ENCODE results near the gene RNU1-2.
"Not testable (repeated sequence)": the region's sequence is repeated elsewhere in the genome, so short reads cannot be mapped to it uniquely, and the experiment has no call there.

Gene RNU1-2

DNA sequence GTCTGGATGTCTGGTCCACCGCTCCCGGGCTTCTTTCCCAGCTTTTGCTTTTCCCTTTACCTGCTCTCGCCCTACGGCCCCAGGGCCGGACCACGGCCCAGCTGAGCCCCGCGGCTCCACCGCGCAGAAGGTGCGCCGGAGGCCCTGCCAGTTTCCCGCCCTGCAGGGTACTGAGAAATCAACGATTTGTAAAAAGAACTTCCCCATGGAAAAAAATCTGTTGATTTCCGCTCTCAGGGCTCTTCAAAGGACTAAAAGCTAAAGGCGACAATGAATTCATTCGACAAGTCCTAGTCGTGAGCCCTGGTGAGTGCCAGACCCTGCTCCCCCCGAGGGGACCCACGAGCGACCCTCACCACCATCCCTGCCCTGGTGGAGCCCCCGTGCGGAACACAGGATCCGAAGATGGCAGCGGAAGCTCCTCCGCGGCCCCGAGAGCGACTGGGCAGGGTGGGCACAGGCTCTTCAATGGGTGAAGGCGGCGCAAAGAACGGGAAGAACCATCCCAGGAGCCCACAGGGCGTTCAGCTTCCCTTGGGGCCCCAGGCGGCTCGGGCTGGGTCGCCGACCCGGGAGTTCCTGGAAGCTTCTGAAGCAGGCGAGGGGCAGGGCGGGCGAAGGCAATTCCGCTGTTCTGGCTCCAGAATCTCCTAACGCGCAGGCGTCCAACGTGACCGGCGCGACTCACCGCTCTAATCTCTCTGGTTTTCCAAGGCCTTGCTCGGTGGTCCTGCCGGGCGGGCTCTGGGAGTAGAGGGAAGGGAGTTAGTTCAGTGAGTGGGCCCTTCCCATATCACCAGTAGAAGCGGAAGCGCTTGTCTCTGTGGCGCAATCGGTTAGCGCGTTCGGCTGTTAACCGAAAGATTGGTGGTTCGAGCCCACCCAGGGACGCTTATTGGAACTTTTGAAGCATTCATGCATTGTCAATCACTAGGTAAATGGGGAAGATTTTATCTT, 6.6 kb upstream of the RNU1-2 start:
- DNase-seq = peak; percentile 82

DNA sequence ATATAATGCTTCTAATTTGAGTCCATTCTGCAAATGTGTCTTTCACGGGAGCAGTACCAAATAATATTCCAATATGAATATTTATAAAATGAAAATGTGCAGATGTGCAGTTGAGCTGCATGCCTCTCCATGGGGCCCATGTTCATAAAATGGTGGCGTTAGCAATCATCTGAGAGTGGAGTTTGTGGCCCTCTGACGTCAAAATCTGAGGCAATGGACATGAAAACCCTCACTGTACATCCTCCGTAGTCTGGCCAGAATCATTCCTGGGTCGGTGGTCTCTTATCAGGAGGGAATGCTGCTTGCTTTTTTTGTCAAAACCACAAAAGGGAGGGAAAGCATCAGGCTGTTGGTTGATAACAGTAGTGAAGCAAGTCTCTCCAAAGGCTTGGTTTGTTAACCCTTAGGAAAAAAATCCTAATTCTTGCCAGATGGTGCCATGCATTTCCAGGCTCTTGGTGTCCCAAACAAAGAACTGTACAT, 5.2 kb upstream of the RNU1-2 start:
- DNase-seq = not testable (repeated sequence)

DNA sequence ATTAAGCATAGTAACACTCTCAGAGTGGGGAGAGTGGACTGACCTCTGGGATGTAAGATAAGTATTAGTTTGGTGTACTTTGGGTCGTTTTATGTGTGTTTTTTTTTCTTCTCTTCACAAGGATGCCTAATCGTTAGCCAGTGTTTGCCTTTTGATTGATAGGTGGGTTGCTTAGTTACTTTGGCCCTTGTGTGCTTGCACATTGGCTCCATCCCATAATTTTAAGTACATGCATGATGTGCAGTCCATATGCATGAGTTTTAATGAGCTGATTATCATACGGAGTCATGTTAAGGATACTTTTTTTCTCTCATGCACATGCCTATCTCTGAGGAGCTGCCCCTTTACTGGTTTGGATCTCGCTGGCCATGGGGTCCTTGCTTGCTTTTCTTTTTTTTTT, 4.7 kb upstream of the RNU1-2 start:
- not testable (repeated sequence) for DNase-seq

DNA sequence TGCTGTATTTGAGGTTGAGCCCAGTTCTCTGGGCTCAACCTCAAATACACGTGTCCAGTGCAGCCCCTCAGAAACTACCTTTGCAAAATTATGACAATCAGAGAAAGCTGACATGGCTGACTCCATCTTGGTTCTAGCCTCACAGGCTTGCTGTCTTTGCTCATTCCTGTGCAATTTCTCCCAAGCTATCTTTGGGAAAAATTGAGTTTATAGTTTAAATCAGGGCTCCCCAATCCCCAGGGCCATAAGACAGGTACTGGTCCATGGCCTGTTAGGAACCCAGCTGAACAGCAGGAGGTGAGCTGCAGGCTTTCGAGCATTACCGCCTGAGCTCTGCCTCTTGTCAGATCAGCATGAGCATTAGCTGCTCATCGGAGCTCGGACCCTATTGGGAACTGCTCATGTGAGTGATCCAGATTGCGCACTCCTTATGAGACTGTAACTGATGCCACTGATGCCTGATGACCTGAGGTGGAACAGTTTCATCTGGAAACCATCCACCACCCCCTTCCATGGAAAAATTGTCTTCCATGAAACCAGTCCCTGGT, 2.7 kb upstream of the RNU1-2 start:
- DNase-seq = not testable (repeated sequence)

DNA sequence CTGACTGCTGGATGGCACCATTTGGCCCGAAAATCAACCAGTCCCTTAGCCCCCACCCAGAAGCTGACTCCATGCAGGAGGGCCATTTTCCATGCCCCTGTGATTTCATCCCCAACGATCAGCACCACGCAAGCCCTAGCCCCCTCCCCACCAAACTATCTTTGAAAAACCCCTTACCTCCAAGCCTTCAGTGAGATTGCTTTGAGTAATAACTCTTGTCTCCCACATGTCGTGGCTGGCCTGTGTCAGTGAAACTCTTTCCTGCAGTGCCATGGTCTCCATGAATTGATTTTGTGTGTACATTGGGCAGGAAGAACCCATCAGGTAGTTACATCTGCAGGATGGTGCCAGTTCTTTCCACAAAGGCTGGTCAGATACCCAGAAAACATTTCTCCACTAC, 2.0 kb upstream of the RNU1-2 start:
- not testable (repeated sequence) for DNase-seq

DNA sequence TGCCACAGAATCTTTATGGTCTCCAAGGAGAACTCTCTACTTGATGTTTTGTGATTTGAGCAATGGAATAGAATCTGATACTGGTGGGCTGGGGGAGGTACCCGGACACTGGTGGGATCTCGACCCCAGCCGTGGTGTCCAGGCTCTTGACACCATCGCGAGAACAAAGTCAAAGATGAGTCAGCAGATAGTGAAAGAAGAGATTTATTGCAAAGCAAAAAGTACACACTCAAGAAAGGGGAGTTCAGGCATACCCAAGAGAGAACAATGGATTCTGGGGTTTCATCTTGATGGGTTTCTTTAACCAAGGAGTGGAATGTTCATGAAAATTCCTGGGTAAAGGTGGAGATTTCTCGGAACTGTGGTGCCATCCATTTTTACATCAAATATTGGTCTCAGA, 1.4 kb upstream of the RNU1-2 start:
- DNase-seq = not testable (repeated sequence)

DNA sequence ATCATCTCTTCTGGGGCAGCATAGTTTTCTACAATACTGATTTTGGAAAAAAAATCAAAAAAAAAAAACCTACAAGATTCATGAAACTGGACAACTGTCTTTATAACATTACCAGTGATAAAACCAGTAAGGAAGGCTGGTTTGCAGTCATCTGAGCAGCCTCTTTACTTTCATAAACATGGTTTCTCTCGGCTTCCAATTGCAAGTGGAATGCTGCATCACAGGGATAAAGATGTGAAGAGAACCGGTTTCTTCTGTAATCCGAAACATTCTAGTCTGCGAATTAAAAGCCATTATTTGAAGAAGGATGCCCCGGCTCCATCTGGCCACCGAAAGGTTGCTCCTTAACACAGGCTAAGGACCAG, 565 bp upstream of the RNU1-2 start:
- DNase-seq = not testable (repeated sequence)

GRCh38 chr1:16896316-16897055, 706 bp downstream of the RNU1-2 start:
- DNase-seq = peak; percentile 100

DNA sequence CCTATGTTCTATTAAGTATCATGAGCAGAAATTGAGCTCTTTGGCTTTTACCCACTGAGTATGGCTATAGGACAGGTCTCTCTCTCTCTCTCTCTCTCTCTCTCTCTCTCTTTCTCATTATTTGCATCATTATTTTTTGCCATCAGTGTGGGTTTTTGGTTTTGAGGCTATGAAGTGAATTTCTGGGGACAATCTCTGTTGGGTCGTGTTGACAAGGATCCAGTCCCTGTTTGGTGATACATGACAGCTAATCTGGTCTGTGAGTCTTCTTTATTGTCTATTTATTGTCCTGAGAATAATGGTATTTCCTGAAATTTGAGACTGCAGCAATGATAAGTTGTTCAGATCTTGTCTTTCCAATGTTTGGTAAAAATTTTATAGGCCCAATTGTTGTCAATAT, 1.9 kb downstream of the RNU1-2 start:
- not testable (repeated sequence) for DNase-seq

DNA sequence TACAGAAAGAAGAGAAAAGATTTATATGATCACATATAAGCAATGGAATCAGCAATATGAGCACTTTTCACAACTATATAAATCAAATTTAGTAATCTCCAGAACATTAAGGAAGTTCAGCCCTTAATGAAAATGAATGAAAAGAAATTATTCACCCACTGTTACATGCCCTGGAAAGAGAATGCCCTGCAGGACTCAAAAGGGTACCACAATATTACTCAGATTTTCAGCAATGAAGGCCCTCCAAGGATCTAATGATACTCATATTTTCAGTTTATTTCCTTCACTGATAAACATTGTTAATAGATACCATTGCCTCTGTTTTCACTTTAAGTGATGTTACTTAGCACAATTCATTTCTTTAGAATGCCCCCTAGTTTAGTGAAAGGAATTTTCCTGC, 2.5 kb downstream of the RNU1-2 start:
- DNase-seq = not testable (repeated sequence)

DNA sequence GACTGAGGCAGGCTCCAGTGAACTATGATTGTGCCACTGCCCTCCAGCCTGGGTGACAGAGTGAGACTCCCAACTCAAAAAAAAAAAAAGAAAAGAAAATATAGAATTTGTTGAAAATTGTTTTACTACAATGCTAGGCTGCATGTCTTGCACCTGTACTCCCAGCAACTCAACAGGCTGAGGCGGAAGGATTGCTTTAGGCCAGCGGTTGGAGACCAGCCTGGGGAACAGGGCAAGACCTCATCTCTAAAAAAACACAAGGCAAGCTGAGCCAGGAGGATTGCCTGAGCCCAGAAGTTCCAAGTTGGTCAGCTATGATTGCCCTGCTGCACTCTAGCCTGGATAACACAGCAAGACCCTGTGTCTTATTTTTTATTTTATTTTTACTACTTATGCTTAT, 3.2 kb downstream of the RNU1-2 start:
- not testable (repeated sequence) for DNase-seq

- DNase-seq = no peak
These were observed 5.0 kb downstream of the RNU1-2 start for GRCh38 chr1:16900751-16901150.

DNA sequence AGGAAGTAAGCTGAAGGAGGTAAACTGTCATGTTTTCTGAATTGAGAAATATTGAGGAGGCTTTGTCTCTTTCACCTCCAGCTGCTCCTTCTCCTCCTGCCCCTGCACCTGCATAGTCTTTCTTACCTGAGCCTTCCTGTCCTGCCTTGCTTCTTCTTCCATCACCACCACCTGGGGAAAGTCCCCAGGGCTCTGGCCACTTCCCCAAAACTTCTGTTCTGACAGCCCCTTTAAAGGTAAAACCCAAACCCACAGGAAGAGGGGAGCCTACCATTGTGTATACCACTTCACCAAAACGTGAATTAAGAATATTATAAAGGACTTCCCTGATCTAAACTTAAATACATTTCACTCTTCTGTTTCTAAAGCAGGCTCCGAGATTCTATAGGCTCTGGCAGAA, 5.6 kb downstream of the RNU1-2 start:
- not testable (repeated sequence) for DNase-seq

- DNase-seq = no peak
These were observed 7.3 kb downstream of the RNU1-2 start for GRCh38 chr1:16903054-16903453.

GRCh38 chr1:16903458-16903796, 7.6 kb downstream of the RNU1-2 start:
- no peak for DNase-seq

GRCh38 chr1:16904560-16905109, 8.9 kb downstream of the RNU1-2 start:
- peak; percentile 92 for DNase-seq

- DNase-seq = peak; percentile 79
These were observed 9.5 kb downstream of the RNU1-2 start for GRCh38 chr1:16905110-16905867.

DNA sequence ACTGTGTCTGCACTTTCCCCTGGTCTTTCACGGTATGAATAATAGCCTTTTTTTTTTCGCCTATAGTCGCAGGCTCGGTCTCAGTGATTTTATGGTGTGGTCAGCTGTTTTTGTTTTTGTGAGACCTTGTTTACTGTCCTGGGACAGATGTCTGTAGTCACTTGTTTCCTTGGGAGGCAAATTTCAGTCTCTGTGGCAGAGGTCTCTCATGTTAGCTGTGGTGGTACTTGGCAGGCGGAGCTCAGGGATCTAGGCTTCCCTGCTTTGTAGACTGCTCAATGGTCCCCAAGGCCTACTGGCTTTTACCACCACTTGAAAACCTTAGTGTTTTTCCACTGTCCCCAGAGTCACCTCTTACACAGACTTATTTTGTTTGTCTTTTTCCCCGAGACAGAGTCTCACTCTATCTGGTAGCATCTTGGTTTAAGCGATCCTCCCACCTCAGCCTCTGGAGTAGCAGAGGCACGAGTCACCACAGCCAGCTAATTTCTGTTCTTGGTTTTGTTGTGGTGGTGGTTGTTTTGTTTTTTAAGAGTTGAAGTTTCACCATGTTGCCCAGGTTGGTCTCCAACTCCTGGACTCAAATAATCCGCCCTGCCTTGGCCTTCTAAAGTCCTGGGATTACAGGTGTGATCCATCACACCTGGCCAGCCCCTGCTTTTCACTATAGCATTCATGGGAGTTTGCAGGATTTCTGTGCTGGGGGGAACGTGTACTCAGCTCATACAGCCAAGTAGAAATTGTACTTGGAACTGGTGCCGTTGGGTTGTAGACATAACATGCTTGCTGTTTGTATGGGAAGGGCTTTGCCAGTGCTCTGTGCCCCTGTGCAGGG, 10.3 kb downstream of the RNU1-2 start:
- DNase-seq = peak; percentile 23

GRCh38 chr1:16906873-16907272, 11.1 kb downstream of the RNU1-2 start:
- DNase-seq = no peak

DNA sequence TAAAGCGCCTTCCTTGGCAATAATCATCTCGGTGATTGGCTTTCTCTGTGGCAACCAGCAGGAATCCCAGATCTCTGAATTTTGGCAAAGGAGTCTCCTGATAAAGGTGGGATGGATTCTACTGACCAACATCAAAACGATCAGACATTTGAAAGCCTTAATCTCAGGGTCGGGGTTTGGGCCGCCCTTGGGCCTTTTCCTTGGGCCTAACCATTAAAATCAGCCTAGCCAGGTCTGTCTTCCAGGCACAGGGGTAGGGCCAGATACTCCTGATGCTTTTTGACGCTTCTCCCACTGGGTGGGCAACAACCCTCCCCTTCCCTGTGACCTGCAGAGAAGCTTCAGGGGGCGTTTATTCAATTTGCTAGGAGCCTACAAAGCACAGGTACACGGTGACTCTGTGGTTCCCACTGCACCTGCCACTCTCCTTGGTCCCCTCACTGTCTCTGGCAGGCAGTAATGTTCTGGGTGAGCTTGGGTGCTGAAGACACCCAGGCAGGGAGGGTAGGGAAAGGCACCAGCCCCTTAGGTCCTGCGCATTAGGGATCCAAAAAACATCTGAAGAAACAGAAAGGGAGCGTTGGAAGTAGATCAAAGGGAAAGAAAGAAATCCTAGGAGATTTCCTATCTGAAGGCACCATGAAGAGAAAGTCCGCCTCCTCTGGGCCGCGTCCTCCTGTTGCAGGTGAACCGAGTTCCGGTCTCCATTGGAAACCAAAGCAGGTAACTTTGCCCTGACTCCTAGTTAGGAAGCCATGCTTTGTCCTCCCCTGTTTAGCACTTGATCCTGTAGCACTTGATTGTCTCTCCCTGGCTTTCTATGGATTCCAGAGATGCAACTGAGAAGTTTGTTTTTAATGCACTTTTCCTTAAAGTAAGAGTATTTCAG, 12.3 kb downstream of the RNU1-2 start:
- DNase-seq = no peak

Data from NCI-H226 (cell line).